ENCODE data around the gene COA6.

GRCh38 chr1:234388094-234388493, 14.8 kb downstream of the COA6 start:
- TF ChIP-seq ELK4 (CRISPR knock-in tag; IDR thresholded peaks at IDR 0.05; ENCODE audit: borderline replicate concordance) (no peak), MBNL3 (CRISPR knock-in tag; conservative IDR thresholded peaks at IDR 0.05) (no peak), POLR2A (IDR thresholded peaks at IDR 0.05; ENCODE audit: insufficient read depth in 1 of 2, low read depth in 2 of 2, low read length in 2 of 2) (no peak), ZFP36 (IDR thresholded peaks at IDR 0.05; ENCODE audit: borderline replicate concordance, low read depth, low read length, partially characterized antibody) (no peak), YY1 (IDR thresholded peaks at IDR 0.05; ENCODE audit: insufficient read depth, insufficient replicate concordance, low read depth, low read length) (no peak), ZNF598 (CRISPR knock-in tag; IDR thresholded peaks at IDR 0.05; ENCODE audit: borderline replicate concordance) (no peak)
- TF ChIP-seq, protein P1, sequence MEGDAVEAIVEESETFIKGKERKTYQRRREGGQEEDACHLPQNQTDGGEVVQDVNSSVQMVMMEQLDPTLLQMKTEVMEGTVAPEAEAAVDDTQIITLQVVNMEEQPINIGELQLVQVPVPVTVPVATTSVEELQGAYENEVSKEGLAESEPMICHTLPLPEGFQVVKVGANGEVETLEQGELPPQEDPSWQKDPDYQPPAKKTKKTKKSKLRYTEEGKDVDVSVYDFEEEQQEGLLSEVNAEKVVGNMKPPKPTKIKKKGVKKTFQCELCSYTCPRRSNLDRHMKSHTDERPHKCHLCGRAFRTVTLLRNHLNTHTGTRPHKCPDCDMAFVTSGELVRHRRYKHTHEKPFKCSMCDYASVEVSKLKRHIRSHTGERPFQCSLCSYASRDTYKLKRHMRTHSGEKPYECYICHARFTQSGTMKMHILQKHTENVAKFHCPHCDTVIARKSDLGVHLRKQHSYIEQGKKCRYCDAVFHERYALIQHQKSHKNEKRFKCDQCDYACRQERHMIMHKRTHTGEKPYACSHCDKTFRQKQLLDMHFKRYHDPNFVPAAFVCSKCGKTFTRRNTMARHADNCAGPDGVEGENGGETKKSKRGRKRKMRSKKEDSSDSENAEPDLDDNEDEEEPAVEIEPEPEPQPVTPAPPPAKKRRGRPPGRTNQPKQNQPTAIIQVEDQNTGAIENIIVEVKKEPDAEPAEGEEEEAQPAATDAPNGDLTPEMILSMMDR (CRISPR knock-in tag; IDR thresholded peaks at IDR 0.05), result no peak
- TF ChIP-seq, protein P2, sequence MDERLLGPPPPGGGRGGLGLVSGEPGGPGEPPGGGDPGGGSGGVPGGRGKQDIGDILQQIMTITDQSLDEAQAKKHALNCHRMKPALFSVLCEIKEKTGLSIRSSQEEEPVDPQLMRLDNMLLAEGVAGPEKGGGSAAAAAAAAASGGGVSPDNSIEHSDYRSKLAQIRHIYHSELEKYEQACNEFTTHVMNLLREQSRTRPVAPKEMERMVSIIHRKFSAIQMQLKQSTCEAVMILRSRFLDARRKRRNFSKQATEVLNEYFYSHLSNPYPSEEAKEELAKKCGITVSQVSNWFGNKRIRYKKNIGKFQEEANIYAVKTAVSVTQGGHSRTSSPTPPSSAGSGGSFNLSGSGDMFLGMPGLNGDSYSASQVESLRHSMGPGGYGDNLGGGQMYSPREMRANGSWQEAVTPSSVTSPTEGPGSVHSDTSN (CRISPR knock-in tag; IDR thresholded peaks at IDR 0.05), result no peak

All from HepG2 (cell line).